Endothelial cell (in vitro differentiated cells): ENCODE results near the gene CST7. TPM values are rescaled to one million over a fixed set of nuclear protein-coding genes. Genes with fewer than 3 reads are reported as not detected.

Experiments
- DNase-seq: peaks from one replicate; pipeline ENCODE4 v3.0.0; 2021; ENCODE audit warnings: low spot score
- H3K27ac Mint-ChIP-seq: one replicate; pipeline ENCODE4 v1.8.0; 2021; ENCODE audit warnings: mixed read lengths, inconsistent platforms; ENCODE audit not compliant: unreplicated experiment
- H3K27me3 Mint-ChIP-seq: one replicate; pipeline ENCODE4 v1.8.0; 2021; ENCODE audit warnings: mild to moderate bottlenecking, moderate library complexity, mixed read lengths, inconsistent platforms; ENCODE audit not compliant: unreplicated experiment
- H3K36me3 Mint-ChIP-seq: one replicate; pipeline ENCODE4 v1.8.0; 2021; ENCODE audit warnings: mild to moderate bottlenecking, low read depth, mixed read lengths, inconsistent platforms; ENCODE audit not compliant: unreplicated experiment
- H3K4me1 Mint-ChIP-seq: one replicate; pipeline ENCODE4 v1.8.0; 2021; ENCODE audit warnings: mild to moderate bottlenecking, mixed read lengths, inconsistent platforms; ENCODE audit not compliant: unreplicated experiment
- H3K4me3 Mint-ChIP-seq: one replicate; pipeline ENCODE4 v1.8.0; 2021; ENCODE audit warnings: mild to moderate bottlenecking, mixed read lengths, inconsistent platforms; ENCODE audit not compliant: unreplicated experiment
- H3K9me3 Mint-ChIP-seq: one replicate; pipeline ENCODE4 v1.8.0; 2021; ENCODE audit warnings: mixed read lengths, inconsistent platforms; ENCODE audit not compliant: unreplicated experiment
- CTCF ChIP-seq: fragments of 200-600 bp; sonication (generic); IDR thresholded peaks from one replicate; pipeline ENCODE4 v1.5.0; 2021; ENCODE audit warnings: antibody characterized with exemption; ENCODE audit not compliant: unreplicated experiment
- total RNA-seq: library from RNA; stranded (reverse); fragmentation: NEBNext Ultra II Directional; extraction: Animal tissue kit (Norgen Biotek cat#: 25700); gene quantifications from one replicate; pipeline ENCODE4 v1.2.1, GENCODE V29; 2021; ENCODE audit not compliant: unreplicated experiment

The CST7 gene
- total RNA-seq, 1 donor from 2014 or later = not detected

GRCh38 chr20:24995741-24996448 is 46.8 kb downstream of the CST7 start:
- no peak overlapping the region for H3K27ac Mint-ChIP-seq
- H3K9me3 Mint-ChIP-seq = no peaks in the 10 kb centered on the region
- TF ChIP-seq CTCF = no peak
- peaks cover 8% of the 10 kb centered on the region for H3K27me3 Mint-ChIP-seq
- H3K4me1 Mint-ChIP-seq = peaks cover 33% of the 10 kb centered on the region
- no peak for DNase-seq
- H3K4me3 Mint-ChIP-seq = no peak overlapping the region
- peaks cover 4% of the 10 kb centered on the region for H3K36me3 Mint-ChIP-seq

GRCh38 chr20:24996449-24997377 is 47.6 kb downstream of the CST7 start:
- Mint-ChIP-seq H3K4me1 (peaks cover 25% of the 10 kb centered on the region), H3K9me3 (no peaks in the 10 kb centered on the region), H3K27me3 (peaks cover 8% of the 10 kb centered on the region), H3K36me3 (peaks cover 3% of the 10 kb centered on the region), H3K27ac (no peak overlapping the region), H3K4me3 (no peak overlapping the region)
- no peak for TF ChIP-seq CTCF
- DNase-seq = no peak

- no peaks in the 10 kb centered on the region for H3K36me3 Mint-ChIP-seq
- TF ChIP-seq CTCF = no peak
- H3K27me3 Mint-ChIP-seq = peaks cover 5% of the 10 kb centered on the region
- H3K9me3 Mint-ChIP-seq = no peaks in the 10 kb centered on the region
- DNase-seq = no peak
- H3K27ac Mint-ChIP-seq = no peak overlapping the region
- H3K4me3 Mint-ChIP-seq = no peak overlapping the region
- H3K4me1 Mint-ChIP-seq = peaks cover 19% of the 10 kb centered on the region
These were observed 49.1 kb downstream of the CST7 start for GRCh38 chr20:24998121-24998520.

GRCh38 chr20:24998631-24999445 is 49.8 kb downstream of the CST7 start:
- Mint-ChIP-seq H3K27me3 (peaks cover 5% of the 10 kb centered on the region), H3K27ac (no peak overlapping the region), H3K36me3 (no peaks in the 10 kb centered on the region), H3K9me3 (no peaks in the 10 kb centered on the region), H3K4me1 (peaks cover 14% of the 10 kb centered on the region), H3K4me3 (no peak overlapping the region)
- no peak for DNase-seq
- no peak for TF ChIP-seq CTCF
